ENCODE results near the gene NRARP.

GRCh38 chr9:137272241-137273094 is 29.6 kb downstream of the NRARP start:
- TF ChIP-seq TCF12 (IDR thresholded peaks at IDR 0.05; ENCODE audit: low read depth) (no peak), EP300 (IDR thresholded peaks at IDR 0.05; ENCODE audit: borderline replicate concordance) (no peak), CEBPB (IDR thresholded peaks at IDR 0.05) (no peak), RAD21 (IDR thresholded peaks at IDR 0.05; ENCODE audit: low read depth) (no peak)
- TF ChIP-seq, protein P1, sequence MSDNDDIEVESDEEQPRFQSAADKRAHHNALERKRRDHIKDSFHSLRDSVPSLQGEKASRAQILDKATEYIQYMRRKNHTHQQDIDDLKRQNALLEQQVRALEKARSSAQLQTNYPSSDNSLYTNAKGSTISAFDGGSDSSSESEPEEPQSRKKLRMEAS (IDR thresholded peaks at IDR 0.05): no peak
